Posterior cingulate gyrus (tissue), 11 donors: Measurements from ENCODE around the gene SPIN4.
"Not testable (repeated sequence)": the region's sequence is repeated elsewhere in the genome, so short reads cannot be mapped to it uniquely, and the experiment has no call there.

Experiments used
- DNase-seq, 10 donors: peaks; one replicate each; pipeline versions ENCODE4 v3.0.0 to v3.0.0-alpha.2; 2020 to 2021; ENCODE audit warnings: mixed read lengths in 3 of 10
- intact Hi-C: fragments of 100-400 bp; cut with DNase I; formaldehyde crosslinking; loops from one replicate; pipeline ENCODE4 v1.15.1; 2023

SPIN4 gene

DNA sequence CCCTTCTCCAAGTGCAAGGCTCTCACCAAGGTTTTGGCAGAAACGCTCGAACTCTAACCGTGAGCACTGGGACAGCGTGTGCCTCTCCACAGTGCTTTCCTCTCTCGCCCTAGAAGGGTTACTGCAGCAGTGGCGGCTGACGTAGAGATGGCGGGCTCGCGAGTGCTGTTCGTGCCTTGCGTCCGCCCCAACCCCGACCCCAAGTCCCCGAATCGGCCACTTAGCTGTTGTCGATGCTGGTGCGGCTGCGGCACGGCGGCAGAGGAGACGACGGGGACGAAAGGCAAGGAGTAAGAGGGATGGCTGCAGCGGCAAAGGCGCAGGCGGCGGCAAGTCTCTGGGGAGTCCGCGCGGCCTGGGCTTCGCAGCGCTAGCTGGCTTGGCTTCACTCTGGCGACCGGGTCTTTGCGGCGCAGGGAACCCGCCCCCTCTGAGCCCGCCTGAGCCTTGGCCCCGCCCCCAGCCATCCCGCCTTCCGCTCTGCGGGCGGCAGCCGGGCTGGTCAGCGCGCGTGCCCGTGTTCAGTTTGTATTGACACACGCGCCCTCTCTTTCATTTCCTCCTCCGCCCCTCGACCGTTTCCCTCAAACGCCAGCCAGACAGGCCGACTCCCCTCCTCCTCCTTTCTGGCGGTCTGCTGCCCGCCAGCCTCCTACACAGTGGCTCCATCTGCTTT lies at the start of gene SPIN4:
Gene SPIN4, minus strand, starts transcription at position 392 of the 676 bp plus-strand sequence. CDS start 513 bp downstream, outside the sequence.
- DNase-seq: peak; percentile 63 to 96 (median 74)
- intact Hi-C loops: no loop called here

- no peak for DNase-seq
- intact Hi-C loops: no loop called here
Measured at GRCh38 chrX:63400340-63400739, 49.2 kb upstream of the SPIN4 start.

GRCh38 chrX:63394872-63395271 lies 43.7 kb upstream of the SPIN4 start:
- intact Hi-C loops: no loop called here
- DNase-seq: no peak

DNA sequence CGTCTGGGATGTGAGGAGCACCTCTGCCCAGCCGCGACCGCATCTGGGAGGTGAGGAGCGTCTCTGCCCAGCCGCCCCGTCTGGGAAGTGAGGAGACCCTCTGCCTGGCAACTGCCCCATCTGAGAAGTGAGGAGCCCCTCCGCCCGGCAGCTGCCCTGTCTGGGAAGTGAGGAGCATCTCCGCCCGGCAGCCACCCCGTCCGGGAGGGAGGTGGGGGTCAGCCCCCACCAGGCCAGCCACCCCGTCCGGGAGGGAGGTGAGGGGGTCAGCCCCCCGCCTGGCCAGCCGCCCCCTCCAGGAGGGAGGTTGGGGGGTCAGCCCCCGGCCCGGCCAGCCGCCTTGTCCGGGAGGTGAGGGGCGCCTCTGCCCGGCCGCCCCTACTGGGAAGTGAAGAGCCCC lies 42.0 kb upstream of the SPIN4 start:
- DNase-seq, intact Hi-C loops: not testable (repeated sequence)

DNA sequence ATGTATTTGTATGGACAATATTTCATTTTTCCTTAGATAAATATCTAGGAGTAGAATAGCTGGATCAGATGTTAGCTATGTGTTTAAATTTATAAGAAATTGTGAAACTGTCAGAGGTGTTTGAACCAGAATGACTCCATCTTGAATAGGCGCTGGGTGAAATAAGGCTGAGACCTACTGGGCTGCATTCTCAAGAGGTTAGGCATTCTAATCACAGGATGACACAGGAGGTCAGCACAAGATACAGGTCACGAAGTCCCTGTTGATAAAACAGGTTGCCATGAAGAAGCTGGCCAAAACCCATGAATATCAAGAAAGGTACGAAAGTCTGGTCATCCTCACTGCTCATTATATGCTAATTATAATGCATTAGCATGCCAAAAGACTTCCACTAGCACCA lies 36.3 kb upstream of the SPIN4 start:
- intact Hi-C loops: no loop called here

GRCh38 chrX:63384263-63384662 lies 33.1 kb upstream of the SPIN4 start:
- intact Hi-C loops, DNase-seq: not testable (repeated sequence)

More for the DNA sequence above, 36.3 kb upstream of the SPIN4 start:
- DNase-seq: no peak

- intact Hi-C loops, DNase-seq: not testable (repeated sequence)
Measured at GRCh38 chrX:63373012-63373411, 21.9 kb upstream of the SPIN4 start.

- DNase-seq, intact Hi-C loops: not testable (repeated sequence)
Measured at GRCh38 chrX:63367699-63368098, 16.6 kb upstream of the SPIN4 start.

DNA sequence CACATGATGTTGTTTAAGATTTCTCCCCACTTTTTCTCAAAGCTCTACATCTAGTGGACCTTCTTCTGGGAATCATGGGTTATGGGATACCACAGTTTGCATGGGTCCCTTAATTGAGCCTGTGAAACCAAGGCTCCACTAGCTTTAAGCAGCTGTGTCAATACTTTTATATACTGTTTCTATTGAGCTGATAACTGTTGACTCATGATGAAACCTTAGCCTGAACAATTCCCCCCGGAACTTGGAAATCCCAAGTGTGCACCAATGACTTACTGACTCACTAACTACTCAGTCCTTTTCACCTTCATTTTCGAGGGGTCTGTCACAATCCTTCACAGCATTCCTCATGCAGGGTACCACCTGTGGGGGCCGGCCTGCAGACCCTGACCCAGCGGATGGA lies 12.7 kb upstream of the SPIN4 start:
- intact Hi-C loops: no loop called here
- DNase-seq: no peak

GRCh38 chrX:63361494-63361893 lies 10.4 kb upstream of the SPIN4 start:
- intact Hi-C loops: no loop called here
- DNase-seq: no peak

DNA sequence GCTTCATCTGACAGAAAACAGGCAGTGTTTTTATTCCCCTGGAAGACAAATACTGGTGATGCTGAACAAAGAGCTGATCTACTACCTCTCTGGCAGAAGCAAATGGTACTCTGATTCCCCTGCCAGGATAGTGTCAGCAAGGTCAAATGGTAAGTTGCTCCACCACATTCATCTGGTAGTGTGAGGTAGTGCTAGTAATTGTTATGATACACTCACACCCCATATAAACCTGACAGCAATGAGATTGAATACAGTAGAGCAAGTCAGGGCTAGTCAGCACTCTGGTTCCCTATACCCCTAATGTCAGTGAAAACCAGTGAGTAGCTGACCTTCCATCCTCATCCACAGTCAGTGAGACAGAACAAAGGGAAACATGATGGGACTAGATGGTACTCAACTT lies 3.4 kb upstream of the SPIN4 start:
- no peak for DNase-seq
- intact Hi-C loops: no loop called here

- intact Hi-C loops: no loop called here
Measured at GRCh38 chrX:63350465-63350877, 661 bp downstream of the SPIN4 start.

DNA sequence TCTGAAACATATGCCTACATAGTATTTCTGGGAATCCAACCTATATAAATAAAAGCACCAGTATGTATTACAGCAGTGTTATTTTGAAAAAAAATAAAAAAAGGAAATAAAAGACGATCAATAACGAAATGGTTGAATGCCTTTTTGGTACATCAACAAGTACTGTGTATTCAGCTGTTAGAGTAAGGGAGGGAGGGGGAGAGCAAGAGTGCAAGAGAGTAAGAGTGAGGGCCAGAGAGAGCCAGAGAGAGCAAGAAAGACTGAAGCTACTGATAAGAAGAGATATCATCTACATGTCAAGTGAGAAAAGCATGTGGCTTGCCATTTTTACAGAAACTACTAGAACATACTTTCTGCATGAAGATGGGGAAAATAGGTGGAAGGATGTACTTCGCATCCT lies 1.8 kb downstream of the SPIN4 start:
- intact Hi-C loops: no loop called here
- DNase-seq: no peak

More at GRCh38 chrX:63350465-63350877, 661 bp downstream of the SPIN4 start:
- peak in 8 of 10 donors; percentile 9 to 86 (median 19) for DNase-seq

- no peak for DNase-seq
- intact Hi-C loops: no loop called here
Measured at GRCh38 chrX:63330681-63331080, 20.5 kb downstream of the SPIN4 start.

GRCh38 chrX:63327788-63328187 lies 23.3 kb downstream of the SPIN4 start:
- DNase-seq: no peak
- intact Hi-C loops: no loop called here

- intact Hi-C loops: no loop called here
- peak in 1 of 10 donors; percentile 62 for DNase-seq
Measured at GRCh38 chrX:63299596-63299995, 51.5 kb downstream of the SPIN4 start.
